ENCODE measurements around the gene TTC7B.

- TF ChIP-seq GATA2 (IDR thresholded peaks at IDR 0.05; ENCODE audit: low read depth, low read length): no peak
- no peak for TF ChIP-seq GATA3 (IDR thresholded peaks at IDR 0.05; ENCODE audit: low read depth, low read length)
Measured at GRCh38 chr14:90621201-90621600, 195.0 kb downstream of the TTC7B start.
